GM12874 (cell line): ENCODE data around the gene TMEM272.

Experiments
- CTCF ChIP-seq: IDR thresholded peaks from 2 replicates; pipeline ENCODE4 v1.5.1; 2011; ENCODE audit warnings: low read depth, mild to moderate bottlenecking, control low read depth, low read length, moderate library complexity; ENCODE audit not compliant: insufficient read depth

The TMEM272 gene

GRCh38 chr13:51817717-51818116 lies 27.3 kb downstream of the TMEM272 start:
- no peak for TF ChIP-seq CTCF

- no peak for TF ChIP-seq CTCF
These were observed 28.2 kb downstream of the TMEM272 start for GRCh38 chr13:51816604-51817249.

DNA sequence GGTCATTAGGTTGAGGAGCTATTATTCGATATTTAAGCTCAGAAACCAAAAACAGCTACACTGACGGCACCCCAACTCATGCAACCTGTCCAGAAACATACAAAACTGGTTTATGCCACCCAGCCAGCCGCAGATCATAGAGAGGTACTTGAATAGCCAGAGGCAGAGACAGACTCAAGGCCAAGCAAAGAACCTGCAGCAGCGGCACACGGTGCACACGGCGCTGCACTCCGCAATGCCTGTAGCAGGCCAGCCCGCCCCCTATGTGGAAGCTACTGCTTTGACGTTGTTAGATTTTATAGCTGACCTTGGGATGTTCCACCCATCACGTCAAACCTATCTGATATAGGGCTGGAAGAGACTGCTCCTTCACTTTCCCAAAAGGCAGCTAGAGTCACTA lies 29.1 kb downstream of the TMEM272 start:
- TF ChIP-seq CTCF = no peak

DNA sequence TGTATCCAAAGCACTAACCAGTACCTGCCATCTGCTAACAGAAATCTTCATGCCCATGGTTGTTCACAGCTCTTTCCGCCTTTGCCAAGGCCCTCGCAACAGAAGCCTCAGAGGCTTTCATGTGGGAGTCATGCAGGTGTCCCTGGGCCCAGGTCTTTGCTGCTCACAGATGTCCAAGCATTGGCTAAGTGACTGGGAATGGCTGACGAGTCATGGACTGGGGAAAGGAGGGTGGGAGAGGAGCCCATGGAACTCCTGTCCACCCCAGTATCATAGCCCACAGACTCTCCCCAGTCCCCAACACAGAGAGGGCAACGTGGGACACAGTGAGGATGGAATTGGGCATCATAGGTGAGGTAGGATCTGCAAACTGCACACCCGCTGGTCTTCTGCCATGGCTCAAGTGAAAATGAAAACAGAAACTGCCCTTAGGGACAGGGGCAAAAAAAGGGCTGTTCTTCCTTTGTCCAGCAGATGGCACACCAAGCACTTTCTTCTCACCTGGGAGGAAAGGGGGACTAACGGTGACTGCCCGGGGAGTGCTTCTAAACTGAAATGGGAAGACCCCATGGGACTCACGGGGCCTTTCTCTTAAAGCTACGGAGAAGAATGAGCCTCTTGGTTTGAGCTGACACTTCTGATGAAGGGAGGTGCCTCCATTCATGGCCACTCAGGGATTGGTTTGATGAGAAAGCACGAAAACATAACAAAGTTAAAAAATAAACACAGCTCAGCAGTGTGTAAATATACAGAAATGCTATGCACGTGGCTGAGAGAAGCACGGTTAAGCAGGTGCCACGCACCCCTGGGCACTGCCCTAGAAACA lies 29.9 kb downstream of the TMEM272 start:
- peak; percentile 81 for TF ChIP-seq CTCF

GRCh38 chr13:51814071-51814470 lies 30.9 kb downstream of the TMEM272 start:
- TF ChIP-seq CTCF = no peak

DNA sequence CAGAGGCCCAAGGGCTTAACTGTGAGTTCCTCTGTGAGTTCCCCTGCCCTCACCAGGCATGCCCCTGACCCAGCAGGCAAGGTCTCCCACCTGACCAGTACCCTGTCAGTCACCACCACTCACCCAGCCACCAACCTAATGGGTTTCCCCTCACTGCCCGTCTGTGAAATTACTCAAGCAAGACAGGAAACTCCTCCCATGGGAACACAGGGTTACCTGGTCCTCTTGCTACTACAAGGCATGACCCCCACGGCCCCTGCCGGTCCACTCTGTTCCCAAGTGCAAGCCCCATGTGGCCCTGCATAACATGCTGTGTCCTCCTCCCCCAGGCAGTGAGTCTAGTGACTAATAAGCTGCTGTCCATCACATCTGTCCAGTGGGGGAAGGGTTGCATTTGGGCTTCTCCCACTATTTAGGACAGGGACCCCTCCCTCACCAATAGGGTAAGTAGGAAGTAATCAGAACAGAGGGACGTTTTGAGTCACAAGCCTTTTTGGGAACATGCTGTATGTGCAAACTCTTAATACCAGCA lies 33.0 kb downstream of the TMEM272 start:
- no peak for TF ChIP-seq CTCF

DNA sequence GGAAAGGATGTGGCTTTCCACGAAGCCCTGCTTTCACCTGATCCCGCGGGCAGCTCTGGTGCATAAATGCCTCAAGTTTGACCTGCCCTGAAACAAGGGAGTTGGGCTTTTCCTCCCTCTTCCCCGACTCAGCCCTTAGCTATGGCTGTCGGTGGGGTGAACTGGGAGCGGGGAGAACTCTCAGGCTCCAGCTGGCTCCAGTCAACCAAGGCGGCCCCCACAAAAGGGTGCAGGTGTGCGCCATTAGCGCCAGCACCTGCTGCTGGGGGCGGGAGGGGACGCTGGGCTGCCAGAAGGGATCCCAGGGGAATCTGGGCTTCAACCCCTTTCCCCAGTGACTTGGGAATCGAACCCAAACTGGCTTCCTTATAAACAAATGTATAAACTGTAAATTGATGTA lies 33.9 kb downstream of the TMEM272 start:
- no peak for TF ChIP-seq CTCF
